Fibroblast of skin of right biceps (primary cell): ENCODE measurements around the gene SLC25A53.

Experiments used
- DNase-seq: peaks from one replicate; pipeline ENCODE4 v3.0.0-alpha.2; 2013

SLC25A53 gene, protein sequence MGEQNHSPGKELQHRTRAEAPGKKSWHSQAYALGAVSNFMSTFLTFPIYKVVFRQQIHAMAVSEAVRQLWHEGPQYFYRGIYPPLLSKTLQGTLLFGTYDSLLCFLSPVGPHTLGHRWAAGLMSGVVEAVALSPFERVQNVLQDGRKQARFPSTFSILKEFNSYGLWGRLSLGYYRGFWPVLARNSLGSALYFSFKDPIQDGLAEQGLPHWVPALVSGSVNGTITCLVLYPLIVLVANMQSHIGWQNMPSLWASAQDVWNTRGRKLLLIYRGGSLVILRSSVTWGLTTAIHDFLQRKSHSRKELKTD

DNA sequence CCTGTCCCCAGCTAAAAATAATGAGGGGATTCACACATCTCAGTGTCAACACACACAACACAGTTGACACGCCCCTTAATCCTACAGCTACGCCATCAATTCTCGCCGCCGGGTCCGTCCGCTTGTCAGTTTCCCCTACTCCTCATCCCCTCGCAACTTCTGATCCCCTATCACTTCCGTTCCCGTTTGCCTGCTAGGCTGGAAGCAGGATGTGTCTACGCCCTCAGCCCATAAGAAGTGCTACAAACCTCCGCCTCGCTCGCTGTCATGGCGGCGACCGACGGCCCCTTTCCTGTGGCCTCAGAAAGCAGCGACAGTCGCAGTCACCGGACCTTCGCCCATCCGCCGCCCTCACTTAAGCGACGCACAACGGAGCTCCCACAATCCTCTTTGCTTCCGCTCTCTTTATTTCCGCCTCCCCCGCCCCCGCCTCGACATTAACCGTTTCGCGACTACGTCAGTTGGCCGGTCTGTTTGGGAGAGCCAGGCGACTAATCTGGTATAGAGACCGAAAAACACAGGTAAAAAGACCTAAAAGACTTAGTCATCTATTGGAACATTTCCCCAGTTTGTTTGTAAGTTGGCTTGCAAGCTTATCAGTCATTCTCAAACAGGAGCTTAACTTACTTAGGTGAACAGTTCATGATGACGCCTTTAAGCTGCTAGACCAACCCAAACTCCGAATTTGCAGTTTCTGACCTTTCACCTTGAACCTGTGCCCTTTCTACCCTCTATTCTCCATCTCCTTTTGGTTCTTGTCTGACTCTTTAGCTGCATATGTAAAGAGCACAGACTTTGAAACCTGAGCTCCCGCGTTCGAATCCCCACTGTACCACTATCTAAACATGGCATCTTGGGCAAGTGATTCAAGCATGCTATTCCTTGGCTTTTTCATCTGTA lies at the start of gene SLC25A53:
Gene SLC25A53 (minus strand): TSS at position 380 of the 900 bp plus-strand sequence. CDS start 51,752 bp downstream, outside the sequence.
- peak; percentile 79 for DNase-seq

DNA sequence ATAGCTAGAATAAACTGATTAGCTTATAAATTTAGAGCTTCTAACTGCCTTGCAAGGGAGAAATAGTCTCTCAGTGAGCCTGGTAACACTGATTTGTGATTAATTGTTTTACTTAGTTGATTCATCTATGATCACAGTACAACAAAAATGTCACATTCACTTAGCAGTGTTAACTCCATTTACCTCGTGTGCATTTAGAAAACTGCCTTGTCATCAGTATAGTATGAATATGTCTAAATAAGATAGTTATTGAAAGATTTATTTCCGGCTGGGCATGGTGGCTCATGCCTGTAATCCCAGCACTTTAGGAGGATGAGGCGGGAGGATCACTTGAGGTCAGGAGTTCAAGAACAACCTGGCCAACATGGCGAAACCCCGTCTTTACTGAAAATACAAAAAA lies 48.7 kb upstream of the SLC25A53 start:
- DNase-seq = no peak

DNA sequence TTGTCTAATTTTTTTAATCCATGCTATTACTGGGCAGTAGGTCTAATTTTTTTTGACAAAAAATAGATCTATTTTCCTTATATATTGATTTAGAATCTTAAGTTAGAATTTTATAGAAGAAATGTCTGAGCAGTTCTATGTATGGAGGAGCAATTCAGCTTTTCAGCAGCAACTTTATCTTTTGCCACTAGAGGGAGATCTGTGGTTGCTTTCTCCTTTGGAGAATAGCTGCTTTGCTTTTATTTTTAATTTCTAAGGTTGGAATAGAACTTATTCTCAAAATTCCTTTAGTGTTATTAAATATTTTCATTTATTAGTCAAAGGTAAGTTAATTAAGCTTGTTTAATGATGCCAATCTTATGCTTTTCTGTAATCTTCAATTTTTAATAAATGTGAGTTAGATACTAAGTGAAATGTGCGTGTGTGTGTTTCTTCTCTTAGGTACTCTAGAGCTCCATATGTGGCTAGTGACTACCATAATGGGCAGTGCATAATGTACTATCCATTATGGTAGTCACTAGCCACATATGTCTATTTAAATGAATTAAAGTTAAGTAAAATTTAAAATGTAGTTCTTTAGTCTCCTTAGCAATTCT lies 38.8 kb upstream of the SLC25A53 start:
- peak; percentile 5 for DNase-seq

DNA sequence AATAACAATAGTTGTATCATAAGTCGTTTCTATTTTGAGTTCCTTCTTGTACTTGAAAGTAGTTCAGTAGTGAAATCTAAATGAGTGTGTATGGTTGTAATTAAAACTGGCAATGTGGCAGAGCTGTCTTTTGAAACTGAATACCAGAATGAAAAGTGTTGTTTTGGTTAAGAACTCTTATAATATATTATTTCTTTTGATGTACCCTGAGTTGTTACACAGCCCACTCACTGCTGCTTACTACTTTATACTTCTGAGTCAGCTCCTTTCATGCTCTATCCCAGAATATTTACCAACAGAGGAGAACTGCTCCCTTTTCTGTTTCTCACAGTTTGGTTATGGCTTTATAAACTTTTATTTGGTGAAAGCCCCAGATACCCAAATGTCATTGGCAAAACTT lies 38.2 kb upstream of the SLC25A53 start:
- no peak for DNase-seq

DNA sequence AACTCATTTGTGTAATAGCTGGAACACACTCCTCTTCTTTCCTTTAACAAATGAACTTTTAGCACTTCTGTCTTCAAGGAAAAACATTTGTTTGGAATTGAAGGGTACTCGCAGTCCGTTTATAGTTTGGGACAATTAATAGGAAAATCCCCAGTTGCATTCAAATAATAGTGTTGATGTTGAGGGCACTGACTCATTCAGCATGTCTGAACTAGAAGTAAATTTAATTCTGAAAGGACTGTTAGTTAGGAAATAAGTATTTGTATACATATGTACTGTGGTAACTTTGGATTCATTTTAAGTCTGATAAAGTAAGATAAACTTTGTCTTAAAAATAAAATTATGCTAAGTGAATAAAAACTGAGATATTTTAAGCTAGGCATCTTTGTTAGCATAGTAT lies 36.7 kb upstream of the SLC25A53 start:
- no peak for DNase-seq

DNA sequence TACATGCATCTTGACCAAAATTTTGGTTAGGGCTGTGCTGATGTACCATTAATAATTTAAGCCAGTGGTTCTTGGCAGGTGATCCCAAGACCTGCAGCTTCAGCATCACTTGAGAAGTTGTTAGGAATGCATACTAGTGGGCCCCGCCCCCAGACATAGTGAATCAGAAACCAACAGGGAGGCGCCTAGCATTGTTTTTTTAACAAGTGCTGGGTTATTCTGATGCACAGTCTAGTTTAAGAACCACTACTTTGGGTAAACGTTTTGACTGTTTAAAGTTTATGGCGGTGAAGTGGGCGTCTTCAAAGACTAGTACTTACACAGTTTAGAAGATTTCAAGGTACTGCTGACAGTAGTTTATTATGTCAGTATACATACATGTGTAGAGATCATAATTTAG lies 33.0 kb upstream of the SLC25A53 start:
- DNase-seq = no peak

DNA sequence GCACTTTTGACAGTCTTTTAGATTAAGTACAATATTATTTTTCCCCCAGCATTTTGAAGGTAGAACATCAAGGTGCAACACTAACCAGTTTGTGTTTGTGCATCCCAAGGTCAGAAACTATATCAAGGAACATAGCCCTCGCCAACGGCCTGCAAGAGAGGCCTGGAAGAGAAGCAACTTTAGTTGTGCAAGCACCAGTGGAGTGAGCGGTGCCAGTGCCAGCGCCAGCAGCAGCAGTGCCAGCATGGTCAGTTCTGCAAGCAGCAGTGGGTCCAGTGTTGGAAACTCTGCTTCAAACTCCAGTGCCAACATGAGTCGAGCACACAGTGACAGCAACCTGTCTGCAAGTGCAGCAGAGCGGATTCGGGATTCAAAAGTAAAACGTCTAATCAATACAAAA lies 31.1 kb upstream of the SLC25A53 start:
- DNase-seq = no peak

DNA sequence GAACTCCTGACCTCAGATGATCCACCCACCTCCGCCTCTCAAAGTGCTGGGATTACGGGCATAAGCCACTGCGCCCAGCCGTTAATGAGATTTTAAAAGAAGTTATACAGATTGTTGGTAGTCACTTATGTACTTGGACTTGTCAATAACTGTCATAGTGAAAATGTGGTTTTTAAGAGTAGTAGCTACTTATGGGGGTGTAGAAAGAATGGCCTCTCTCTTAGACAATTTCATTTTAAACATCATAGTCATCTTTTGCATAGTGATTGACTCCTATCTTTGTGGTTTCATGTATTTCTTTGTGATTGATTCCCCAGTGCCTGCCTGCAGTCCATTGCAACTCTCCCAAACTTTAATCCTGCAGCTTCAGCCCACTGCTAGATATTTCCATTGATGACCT lies 26.9 kb upstream of the SLC25A53 start:
- no peak for DNase-seq

DNA sequence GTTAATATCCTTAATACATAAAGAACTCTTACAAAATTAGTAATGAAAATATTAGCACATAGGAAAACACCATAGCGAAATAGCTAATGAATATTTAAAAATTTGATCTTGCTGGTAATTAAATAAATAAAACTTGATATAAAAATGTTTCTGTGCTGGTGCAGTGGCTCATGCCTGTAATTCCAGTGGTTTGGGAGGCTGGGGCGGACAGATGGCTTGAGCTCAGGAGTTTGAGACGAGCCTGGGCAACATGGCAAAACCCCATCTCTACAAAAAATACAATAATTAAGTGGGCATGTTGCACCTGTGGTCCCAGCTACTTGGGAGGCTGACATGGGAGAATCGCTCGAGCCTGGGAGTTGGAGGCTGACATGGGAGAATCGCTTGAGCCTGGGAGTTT lies 17.0 kb upstream of the SLC25A53 start:
- no peak for DNase-seq

DNA sequence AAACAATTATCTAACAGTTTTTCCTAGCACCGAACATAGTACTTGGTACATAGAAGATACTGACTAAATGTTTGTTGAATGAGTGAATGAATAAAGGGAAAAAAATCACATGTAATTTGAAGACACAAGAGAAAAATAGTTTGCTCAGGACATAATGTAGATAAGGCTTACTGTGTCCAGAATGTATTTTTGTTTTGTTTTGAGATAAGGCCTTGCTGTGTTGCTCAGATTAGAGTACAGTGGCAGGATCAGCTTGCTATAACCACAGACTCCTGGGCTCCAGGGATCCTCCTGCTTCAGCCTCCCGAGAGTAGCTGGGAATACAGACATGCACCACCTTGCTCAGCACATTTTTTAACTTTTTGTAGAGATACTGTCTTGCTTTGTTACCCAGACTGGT lies 16.0 kb upstream of the SLC25A53 start:
- DNase-seq = no peak

DNA sequence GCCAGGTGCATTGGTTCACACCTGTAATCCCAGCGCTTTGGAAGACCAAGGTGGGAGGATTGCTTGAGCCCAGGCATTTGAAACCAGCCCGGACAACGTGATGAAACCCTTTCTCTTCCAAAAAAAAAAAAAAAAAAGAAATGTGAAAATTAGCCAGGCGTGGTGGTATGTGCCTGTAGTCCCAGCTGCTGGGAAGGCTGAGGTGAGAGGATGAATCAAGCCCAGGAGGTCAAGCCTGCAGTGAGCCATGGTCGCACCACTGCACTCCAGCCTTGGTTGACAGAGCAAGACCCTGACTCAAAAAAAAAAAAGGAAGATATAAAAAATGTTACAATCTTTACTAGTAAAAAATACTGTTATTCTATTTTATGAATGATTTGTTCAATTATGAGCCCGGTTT lies 15.3 kb upstream of the SLC25A53 start:
- DNase-seq = no peak

DNA sequence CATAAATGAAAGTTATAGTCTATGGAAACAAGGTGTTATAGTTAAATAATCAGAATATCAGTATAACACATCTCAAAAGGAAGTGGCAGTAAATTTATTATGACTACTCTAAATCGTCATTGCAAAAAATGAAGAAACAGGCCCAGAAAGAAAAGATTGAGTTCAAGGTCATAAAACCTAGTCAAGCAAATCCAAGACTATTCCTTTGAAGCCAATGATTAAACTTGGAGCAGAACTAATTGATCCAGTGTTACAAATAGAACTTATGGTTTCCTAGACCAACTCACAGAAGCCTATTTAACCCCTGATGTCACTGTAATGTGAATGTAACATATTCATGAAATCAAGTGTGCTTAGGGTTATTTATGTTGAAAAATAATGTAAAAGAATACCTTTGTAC lies 11.3 kb upstream of the SLC25A53 start:
- no peak for DNase-seq

DNA sequence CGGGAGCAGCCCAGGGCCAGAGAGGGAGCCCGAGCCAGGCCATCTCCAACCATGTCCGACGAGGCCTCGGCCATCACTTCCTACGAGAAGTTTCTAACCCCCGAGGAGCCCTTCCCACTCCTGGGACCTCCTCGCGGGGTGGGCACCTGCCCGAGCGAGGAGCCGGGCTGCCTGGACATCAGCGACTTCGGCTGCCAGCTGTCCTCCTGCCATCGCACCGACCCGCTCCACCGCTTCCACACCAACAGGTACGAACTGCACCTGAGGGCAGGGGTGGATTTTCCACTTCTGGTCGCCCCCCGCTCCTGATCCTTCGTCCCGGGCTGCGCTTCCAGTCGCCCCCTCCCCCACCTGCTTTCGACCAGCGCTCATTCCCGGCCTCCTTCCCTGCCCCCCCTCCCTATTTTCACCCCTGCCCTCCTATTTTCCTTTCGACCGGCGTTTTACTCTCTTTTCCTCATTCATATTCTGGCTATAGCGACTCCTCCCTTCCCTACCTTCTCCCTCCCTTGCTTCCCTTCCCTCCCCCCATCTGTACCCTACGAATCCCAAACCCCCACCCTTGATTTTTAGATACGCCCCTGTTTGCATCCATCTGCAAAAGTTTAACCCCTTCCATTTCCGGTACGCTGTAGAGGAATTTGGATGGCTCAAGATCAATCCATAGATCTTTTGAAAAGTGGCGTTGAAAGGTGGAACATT lies 10.1 kb upstream of the SLC25A53 start:
- DNase-seq = no peak

DNA sequence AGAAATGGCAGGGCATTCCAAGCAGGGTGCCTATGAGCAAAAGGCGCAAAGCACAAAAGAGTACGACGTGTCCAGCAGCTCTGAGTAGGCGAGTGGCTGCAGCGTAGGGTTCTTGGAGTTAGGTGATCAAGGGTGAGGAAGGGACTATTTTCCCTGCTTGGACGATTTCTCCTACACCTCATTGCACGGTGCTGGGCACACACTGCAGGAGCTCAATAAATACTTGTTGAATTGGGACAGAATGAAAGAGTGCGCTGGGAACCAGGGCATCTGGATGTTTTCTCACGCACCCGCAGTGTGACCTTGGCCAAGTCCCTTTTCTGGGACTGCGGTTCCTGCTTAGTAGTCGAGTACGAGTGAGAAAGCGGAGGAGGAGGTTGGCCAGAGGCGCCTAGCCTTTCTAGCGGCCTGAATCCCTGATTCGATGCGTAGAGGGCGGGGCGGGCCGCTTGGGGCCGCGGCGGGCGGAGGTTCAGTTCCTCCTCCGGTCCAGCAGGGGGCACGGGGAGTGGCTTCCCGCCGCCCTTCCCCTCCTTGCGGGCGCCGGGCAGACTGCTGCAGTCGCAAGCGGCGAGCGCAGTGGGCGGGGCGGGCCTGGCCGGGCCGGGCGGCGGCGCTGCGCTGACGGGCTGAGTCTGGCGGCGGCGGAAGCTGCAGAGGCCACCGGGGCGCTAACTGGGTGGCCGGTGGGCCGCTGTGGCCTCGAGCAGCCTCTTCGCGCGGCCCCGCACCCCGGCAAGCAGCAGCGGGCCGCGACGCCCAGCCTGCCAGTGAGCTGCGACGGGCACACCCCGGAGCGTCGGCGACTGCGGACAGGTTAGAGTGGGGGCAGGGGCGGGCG lies 9.3 kb upstream of the SLC25A53 start, which contains the start of gene FAM199X:
Gene FAM199X (plus strand): TSS at position 560 of the 841 bp plus-strand sequence. CDS start 333 bp downstream, outside the sequence.
- DNase-seq = peak; percentile 86

DNA sequence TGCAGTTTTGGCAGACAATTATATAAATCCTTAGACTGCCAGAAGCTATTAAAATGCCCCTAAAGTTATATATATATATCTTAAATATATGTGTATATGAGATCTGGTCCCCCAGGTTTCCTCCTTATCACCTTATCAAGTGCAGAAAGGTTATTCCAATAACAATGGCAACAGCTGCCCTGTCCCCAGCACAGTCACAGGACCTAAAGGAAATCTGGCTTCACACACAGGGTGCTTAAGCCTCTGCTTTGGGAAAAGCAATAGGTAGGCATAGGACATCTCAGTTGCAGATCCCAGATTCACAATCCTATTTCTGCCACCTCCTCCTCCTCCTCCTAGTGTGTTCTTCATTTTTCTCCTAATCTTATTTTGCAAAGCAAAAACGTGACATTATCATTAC lies 5.8 kb downstream of the SLC25A53 start:
- no peak for DNase-seq

DNA sequence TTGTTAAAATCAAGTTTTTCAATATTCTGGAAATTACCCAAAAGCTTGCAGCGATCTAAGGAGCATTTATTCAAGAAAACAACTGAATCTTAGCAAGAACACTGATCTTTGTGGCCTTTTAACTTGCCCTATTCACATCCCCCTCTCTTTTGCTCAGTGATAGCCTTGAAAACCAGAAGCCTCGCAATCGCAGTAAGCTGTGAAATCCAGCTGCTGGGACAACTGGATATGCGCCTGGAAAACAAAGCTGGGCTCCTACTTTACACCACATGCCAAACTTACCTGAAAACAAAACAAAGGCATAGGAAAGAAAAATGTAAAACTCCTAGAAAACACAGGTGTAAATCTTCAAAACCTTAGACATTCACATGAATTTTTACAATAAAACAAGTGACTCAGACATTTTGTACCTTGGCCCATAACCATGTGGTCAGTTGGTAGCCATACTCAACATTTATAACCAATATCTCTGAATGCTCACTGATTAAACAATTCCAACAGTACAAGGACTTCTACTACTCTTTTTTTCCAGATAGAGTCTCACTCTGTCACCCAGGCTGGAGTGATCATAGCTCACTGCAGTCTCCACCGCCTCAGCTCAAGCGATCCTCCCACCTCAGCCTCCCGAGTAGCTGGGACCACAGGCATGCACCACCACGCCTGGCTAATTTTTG lies 15.6 kb downstream of the SLC25A53 start:
- DNase-seq = no peak

DNA sequence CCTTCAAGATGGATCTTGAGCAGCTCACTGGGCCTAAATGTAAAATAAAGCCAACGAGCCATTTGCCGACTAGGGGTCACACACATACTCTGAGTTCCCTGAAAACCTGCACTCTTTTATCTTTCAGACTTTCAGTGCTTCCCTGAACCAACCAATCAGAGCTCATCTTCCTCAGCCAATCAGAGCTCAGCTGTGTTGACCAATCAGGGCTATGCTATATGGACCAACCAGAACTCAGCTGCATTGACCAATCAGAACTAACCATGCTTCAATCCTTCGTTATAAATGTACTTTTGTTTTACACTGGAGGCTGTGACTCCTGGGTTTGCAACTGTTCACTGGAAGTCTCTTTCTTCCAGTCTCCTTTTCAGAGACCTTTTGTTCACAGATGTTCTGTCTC lies 19.3 kb downstream of the SLC25A53 start:
- peak; percentile 22 for DNase-seq

DNA sequence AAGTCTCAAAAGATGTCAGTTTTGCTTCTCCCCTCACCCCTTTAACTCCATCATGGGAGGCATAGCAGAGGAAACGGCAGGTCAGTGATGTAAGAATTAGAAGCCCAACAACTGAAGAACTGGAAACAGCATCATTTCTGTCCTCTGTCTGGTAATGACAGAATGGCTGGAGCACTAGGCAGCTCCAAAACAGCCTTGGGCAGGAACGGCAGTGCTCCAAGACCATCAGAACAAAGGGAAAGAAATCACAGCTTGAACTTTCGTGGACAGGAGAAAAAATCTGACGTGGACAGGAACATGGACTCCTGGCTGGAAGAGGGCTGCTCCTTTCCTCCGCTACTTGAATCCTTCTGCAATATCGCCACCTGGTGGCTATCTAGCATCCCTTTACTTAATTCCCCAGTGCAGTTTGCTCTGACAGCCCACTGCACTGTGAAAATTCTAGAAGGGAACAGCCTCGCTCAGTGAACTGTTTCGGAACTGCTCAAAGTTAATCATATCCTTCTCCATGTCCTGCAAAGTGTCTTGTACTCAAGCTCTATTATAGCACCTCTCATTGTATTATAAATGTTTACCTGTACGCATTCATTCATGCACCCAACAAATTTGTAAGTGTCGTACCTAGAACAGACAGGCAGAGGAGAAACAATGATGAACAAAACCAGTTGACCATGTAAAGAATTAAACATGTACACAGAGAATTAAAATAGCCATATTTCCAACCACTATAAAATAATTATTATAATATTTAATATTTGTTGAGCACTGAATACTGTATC lies 20.4 kb downstream of the SLC25A53 start:
- DNase-seq = peak; percentile 76

DNA sequence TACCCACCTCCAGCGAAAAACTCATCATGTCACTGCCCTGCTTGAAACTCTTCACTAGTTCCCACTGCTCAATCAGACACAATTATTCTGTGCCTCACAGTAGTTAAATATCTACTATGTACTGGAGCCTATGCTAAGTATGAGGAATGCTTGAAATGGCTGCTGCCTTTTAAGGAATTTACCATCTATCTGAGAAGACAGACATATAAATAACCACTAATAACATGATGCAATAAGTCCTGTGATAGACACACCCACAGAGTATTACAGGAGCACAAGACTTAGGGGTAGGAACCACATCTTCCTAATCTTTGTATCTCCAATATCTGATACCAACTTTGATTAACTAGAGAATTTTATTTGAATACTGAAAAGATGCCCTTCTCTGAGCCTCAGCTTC lies 21.1 kb downstream of the SLC25A53 start:
- peak; percentile 8 for DNase-seq

DNA sequence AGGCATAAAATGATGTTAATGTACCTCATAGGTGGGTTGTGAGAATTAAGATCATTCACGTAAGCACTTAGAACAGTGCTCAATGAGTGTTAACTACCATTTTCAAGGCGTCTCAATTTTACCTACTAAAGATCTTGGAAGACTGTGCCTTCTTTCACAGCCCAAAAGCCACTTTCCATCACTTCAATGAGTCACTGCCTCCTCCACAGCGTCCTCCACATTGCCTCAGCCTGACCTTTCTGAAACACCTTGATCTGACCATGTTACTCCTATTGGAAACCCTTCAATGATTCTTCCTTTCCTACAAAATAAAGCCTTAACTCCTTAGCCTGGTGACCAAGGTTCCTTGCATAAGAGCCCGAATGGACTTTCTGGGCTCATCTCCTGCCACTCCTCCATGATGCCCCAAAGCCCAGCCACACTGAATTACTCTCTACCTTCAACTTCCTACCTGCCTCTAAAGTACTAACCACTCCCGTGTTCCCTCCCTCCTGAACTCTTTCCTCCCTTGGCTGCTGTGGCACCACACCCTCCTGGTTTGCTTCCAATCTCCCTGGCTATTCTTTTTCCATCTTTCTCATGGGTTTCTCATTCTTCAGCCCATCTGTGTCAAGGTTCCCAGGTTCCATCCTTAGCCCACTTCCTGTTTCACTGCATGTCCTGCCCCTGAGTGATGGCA lies 22.1 kb downstream of the SLC25A53 start:
- no peak for DNase-seq
